H9 (cell line): ENCODE results near the gene ERVH48-1. TPM values are rescaled to one million over a fixed set of nuclear protein-coding genes. Genes with fewer than 3 reads are reported as not detected.

ENCODE experiments used
- DNase-seq: peaks from one replicate; pipeline ENCODE4 v3.0.0-alpha.2; 2017
- H2AFZ ChIP-seq: one replicate; pipeline ENCODE4 v1.6.1; 2013; ENCODE audit warnings: mild to moderate bottlenecking, low read length, control low read depth, moderate library complexity
- H2AK5ac ChIP-seq: 2 replicates; pipeline ENCODE4 v1.6.1; 2013; ENCODE audit warnings: low read length, control low read depth, mixed read lengths; ENCODE audit not compliant: insufficient read length
- H2BK120ac ChIP-seq: one replicate; pipeline ENCODE4 v1.6.1; 2013; ENCODE audit warnings: low read depth, mild to moderate bottlenecking, low read length, control low read depth, inconsistent platforms; ENCODE audit not compliant: poor library complexity, severe bottlenecking
- H2BK12ac ChIP-seq: 2 replicates; pipeline ENCODE4 v1.6.1; 2013; ENCODE audit warnings: low read length, control low read depth, mixed read lengths, low read depth; ENCODE audit not compliant: insufficient read length
- H2BK15ac ChIP-seq: 2 replicates; pipeline ENCODE4 v1.6.1; 2013; ENCODE audit warnings: low read depth, low read length, control low read depth
- H2BK20ac ChIP-seq: one replicate; pipeline ENCODE4 v1.6.1; 2013; ENCODE audit warnings: low read depth, mild to moderate bottlenecking, low read length, control low read depth, inconsistent platforms; ENCODE audit not compliant: poor library complexity, severe bottlenecking
- H2BK5ac ChIP-seq: 2 replicates; pipeline ENCODE4 v1.6.1; 2013; ENCODE audit warnings: low read length, control low read depth, mixed read lengths; ENCODE audit not compliant: insufficient read length
- H3K14ac ChIP-seq: 2 replicates; pipeline ENCODE4 v1.6.1; 2013; ENCODE audit warnings: low read length, control low read depth; ENCODE audit not compliant: insufficient read depth
- H3K18ac ChIP-seq: 2 replicates; pipeline ENCODE4 v1.6.1; 2013; ENCODE audit warnings: low read depth, mild to moderate bottlenecking, mixed read lengths, low read length, control low read depth; ENCODE audit not compliant: insufficient read length
- H3K23ac ChIP-seq: 2 replicates; pipeline ENCODE4 v1.6.1; 2013; ENCODE audit warnings: low read length, control low read depth, mixed read lengths, low read depth; ENCODE audit not compliant: insufficient read length
- H3K23me2 ChIP-seq: 2 replicates; pipeline ENCODE4 v1.6.1; 2013; ENCODE audit warnings: low read depth, mild to moderate bottlenecking, mixed read lengths, low read length, control low read depth; ENCODE audit not compliant: insufficient read length, poor library complexity, severe bottlenecking
- H3K27ac ChIP-seq: 2 replicates; pipeline ENCODE4 v1.5.1; 2013; ENCODE audit warnings: low read length, control low read depth, mixed read lengths, low read depth; ENCODE audit not compliant: insufficient read length
- H3K27me3 ChIP-seq: 2 replicates; pipeline ENCODE4 v1.6.1; 2013; ENCODE audit warnings: low read length, control low read depth, inconsistent platforms; ENCODE audit not compliant: insufficient read depth
- H3K4ac ChIP-seq: 2 replicates; pipeline ENCODE4 v1.6.1; 2013; ENCODE audit warnings: low read depth, mild to moderate bottlenecking, control low read depth, inconsistent platforms, low read length, moderate library complexity
- H3K4me1 ChIP-seq: 2 replicates; pipeline ENCODE4 v1.6.1; 2013; ENCODE audit warnings: low read length, control low read depth, inconsistent platforms; ENCODE audit not compliant: insufficient read depth
- H3K4me2 ChIP-seq: 2 replicates; pipeline ENCODE4 v1.6.1; 2013; ENCODE audit warnings: low read length, control low read depth, mixed read lengths; ENCODE audit not compliant: insufficient read length, insufficient read depth
- H3K56ac ChIP-seq: 2 replicates; pipeline ENCODE4 v1.6.1; 2013; ENCODE audit warnings: low read depth, mild to moderate bottlenecking, mixed read lengths, low read length, control low read depth; ENCODE audit not compliant: insufficient read length
- H3K79me1 ChIP-seq: 2 replicates; pipeline ENCODE4 v1.6.1; 2013; ENCODE audit warnings: low read depth, mild to moderate bottlenecking, moderate library complexity, low read length, control low read depth, inconsistent platforms; ENCODE audit not compliant: insufficient read depth, poor library complexity, severe bottlenecking
- H3K79me2 ChIP-seq: 2 replicates; pipeline ENCODE4 v1.6.1; 2013; ENCODE audit warnings: low read length, control low read depth, inconsistent platforms; ENCODE audit not compliant: insufficient read depth
- H3K9ac ChIP-seq: 2 replicates; pipeline ENCODE4 v1.6.1; 2013; ENCODE audit warnings: low read length, control low read depth, mixed read lengths; ENCODE audit not compliant: insufficient read length; ENCODE audit errors: extremely low read depth
- H3K9me3 ChIP-seq: one replicate; pipeline ENCODE4 v1.6.1; 2013; ENCODE audit warnings: low read depth, low read length, inconsistent platforms; ENCODE audit not compliant: control insufficient read depth
- H3T11ph ChIP-seq: one replicate; pipeline ENCODE4 v1.6.1; 2013; ENCODE audit warnings: mild to moderate bottlenecking, low read length, control low read depth, inconsistent platforms
- H4K20me1 ChIP-seq: one replicate; pipeline ENCODE4 v1.6.1; 2013; ENCODE audit not compliant: control insufficient read depth, insufficient read length, insufficient read depth
- H4K5ac ChIP-seq: 2 replicates; pipeline ENCODE4 v1.6.1; 2013; ENCODE audit warnings: low read depth, mild to moderate bottlenecking, mixed read lengths, low read length, control low read depth; ENCODE audit not compliant: insufficient read length
- H4K8ac ChIP-seq: replicated peaks from 2 replicates; pipeline ENCODE4 v1.6.1; 2013; ENCODE audit warnings: low read length, control low read depth, mixed read lengths, low read depth; ENCODE audit not compliant: insufficient read length
- H4K91ac ChIP-seq: 2 replicates; pipeline ENCODE4 v1.6.1; 2013; ENCODE audit warnings: low read depth, mild to moderate bottlenecking, moderate library complexity, mixed read lengths, low read length, control low read depth; ENCODE audit not compliant: insufficient read length
- H3K27ac Mint-ChIP-seq, 3 experiments: 2 replicates in 2 of 3; 3 replicates in 1 of 3; pipeline ENCODE4 v1.8.0; 2020 to 2021; ENCODE audit warnings: mixed read lengths in 3 of 3, mild to moderate bottlenecking in 1 of 3, moderate library complexity in 1 of 3
- H3K27me3 Mint-ChIP-seq: 2 replicates; pipeline ENCODE4 v1.8.0; 2021; ENCODE audit warnings: low read depth, mild to moderate bottlenecking, moderate library complexity, mixed read lengths
- H3K36me3 Mint-ChIP-seq, 3 experiments: 2 replicates in 2 of 3; 3 replicates in 1 of 3; pipeline ENCODE4 v1.8.0; 2020 to 2021; ENCODE audit warnings: low read depth in 3 of 3, mixed read lengths in 3 of 3; ENCODE audit not compliant: insufficient read depth in 1 of 3
- H3K4me1 Mint-ChIP-seq, 2 experiments: 2 replicates each; pipeline ENCODE4 v1.8.0; 2020; ENCODE audit warnings: mixed read lengths in 2 of 2
- H3K4me3 Mint-ChIP-seq, 2 experiments: 2 replicates in 1 of 2; 3 replicates in 1 of 2; pipeline ENCODE4 v1.8.0; 2020 to 2021; ENCODE audit warnings: mild to moderate bottlenecking in 2 of 2, mixed read lengths in 2 of 2, moderate library complexity in 1 of 2
- H3K9me3 Mint-ChIP-seq, 2 experiments: 2 replicates in 1 of 2; 3 replicates in 1 of 2; pipeline ENCODE4 v1.8.0; 2020; ENCODE audit warnings: mild to moderate bottlenecking in 2 of 2, mixed read lengths in 2 of 2, moderate library complexity in 1 of 2
- CTCF ChIP-seq: fragments of 200-600 bp; sonication (generic); conservative IDR thresholded peaks from 3 replicates; pipeline ENCODE4 v1.8.0; 2021; ENCODE audit warnings: antibody characterized with exemption, mild to moderate bottlenecking
- WGBS: extraction: QIAGEN DNeasy Blood & Tissue Kit; methylation state at CpG from one replicate; pipeline ENCODE4 v1.1.7; 2013; ENCODE audit warnings: missing lambda C conversion rate, low lambda C conversion rate, mixed read lengths; ENCODE audit not compliant: insufficient read length; ENCODE audit errors: extremely low coverage; 5-methylcytosine and 5-hydroxymethylcytosine counted together
- total RNA-seq: library from RNA; stranded (reverse); gene quantifications from 2 replicates; pipeline ENCODE4 v1.2.1, GENCODE V29; 2021

ERVH48-1 gene
- total RNA-seq, 1 experiment from 2014 or later, result 234 TPM

- no CpG with 5 or more reads among the region's 106 CpGs for WGBS
- H2AFZ ChIP-seq, result no peak within 1 kb of the TSS
- peaks cover 6% of the 10 kb centered on the region; the same call in 1 of the 2 replicates for H3K4me1 ChIP-seq
Observed at GRCh38 chr21:42973991-42974831, 48.8 kb upstream of the ERVH48-1 start, which contains the start of gene PKNOX1. Gene PKNOX1 (plus strand): TSS chr21:42974562. CDS start chr21:43004382, 29,820 bp downstream.

More at GRCh38 chr21:42973991-42974831, 48.8 kb upstream of the ERVH48-1 start, which contains the start of gene PKNOX1:
- TF ChIP-seq CTCF, result no peak
- Histone ChIP-seq H3K9me3 (no peaks in the 10 kb centered on the region), H3K4me2 (peak within 1 kb of the TSS; percentile 67), H4K8ac (no peak within 1 kb of the TSS), H3K79me1 (no peaks in the 10 kb centered on the region), H3K9ac (peak within 1 kb of the TSS; percentile 75), H4K20me1 (no peaks in the 10 kb centered on the region), H2BK12ac (no peak within 1 kb of the TSS), H3K18ac (peak within 1 kb of the TSS; percentile 89), H2BK15ac (no peak within 1 kb of the TSS), H3T11ph (no peak within 1 kb of the TSS), H4K91ac (no peak within 1 kb of the TSS), H3K56ac (no peak within 1 kb of the TSS), H2BK120ac (no peak within 1 kb of the TSS), H3K79me2 (peaks cover 8% of the 10 kb centered on the region; the same call in 1 of the 2 replicates), H3K4ac (no peak within 1 kb of the TSS), H3K27ac (no peak within 1 kb of the TSS), H3K23ac (no peak within 1 kb of the TSS), H4K5ac (no peak within 1 kb of the TSS), H3K23me2 (peaks cover 4% of the 10 kb centered on the region), H2BK5ac (no peak within 1 kb of the TSS), H2AK5ac (no peak within 1 kb of the TSS), H2BK20ac (no peak within 1 kb of the TSS), H3K27me3 (no peaks in the 10 kb centered on the region), H3K14ac (peak within 1 kb of the TSS; percentile 92)
- peak within 1 kb of the TSS; percentile 89 for H3K4me3 Mint-ChIP-seq
- no peaks in the 10 kb centered on the region for H3K27me3 Mint-ChIP-seq
- DNase-seq, result peak; percentile 99
- peak within 1 kb of the TSS; percentile 91 to 96 (median 94); a peak in 6 of 7 replicates for H3K27ac Mint-ChIP-seq
- H3K36me3 Mint-ChIP-seq, result peaks cover 28 to 32% (median 29%) of the 10 kb centered on the region in 3 experiments
- peaks cover 46 to 49% of the 10 kb centered on the region in 2 experiments for H3K4me1 Mint-ChIP-seq
- peaks cover 10 to 16% of the 10 kb centered on the region in 2 experiments for H3K9me3 Mint-ChIP-seq
